Sciatic nerve (tissue), 2 donors: ENCODE results near the gene NCS1. TPM values are rescaled to one million over a fixed set of nuclear protein-coding genes. Genes with fewer than 3 reads are reported as not detected.

Experiments used
- ATAC-seq: fragments of 200-7000 bp; cut with Tn5 transposase; one replicate; pipeline ENCODE4 v1.9.1; 2020; ENCODE audit warnings: mild to moderate bottlenecking, moderate library complexity
- DNase-seq: peaks from one replicate; pipeline ENCODE4 v3.0.0-alpha.2; 2020; ENCODE audit warnings: low spot score
- intact Hi-C: fragments of 100-400 bp; cut with DNase I; formaldehyde crosslinking; loops from one replicate; pipeline ENCODE4 v1.14.2; 2022
- total RNA-seq: library from RNA; stranded (reverse); fragmentation: NEBNext Ultra II Directional; extraction: Animal tissue kit (Norgen Biotek cat#: 25700); gene quantifications from one replicate; pipeline ENCODE4 v1.2.1, GENCODE V29; 2021
- donor health status: DM: no; HTN: no; CAD: no.
- donor health status: DM: no; HTN: no; CAD: no.

NCS1 gene
- total RNA-seq, 1 donor from 2014 or later = 11.7 TPM

DNA sequence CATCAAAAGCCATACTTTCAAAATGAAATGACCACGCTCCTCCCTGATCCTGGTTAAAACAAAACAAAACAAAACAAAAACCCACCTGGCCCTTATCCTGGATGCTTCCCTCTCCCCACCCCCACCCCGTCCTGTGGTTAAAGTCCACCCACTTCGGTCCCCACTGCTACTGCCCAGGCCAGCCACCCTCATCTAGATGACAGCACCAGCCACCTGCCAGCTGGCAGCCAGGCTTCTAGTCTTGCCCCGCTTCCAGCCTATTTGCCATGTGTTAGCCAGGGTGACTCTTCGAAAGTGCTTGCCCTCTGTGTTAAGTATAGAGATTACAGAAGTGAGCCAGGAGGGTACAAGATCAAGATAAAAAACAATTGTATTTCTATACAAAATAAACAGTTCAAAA, 27.5 kb upstream of the NCS1 start:
- no peak for ATAC-seq
- intact Hi-C loops = no loop called here
- no peak for DNase-seq

GRCh38 chr9:130145658-130146057, 26.5 kb upstream of the NCS1 start:
- ATAC-seq (no peak), DNase-seq (no peak)
- intact Hi-C loops = no loop called here

DNA sequence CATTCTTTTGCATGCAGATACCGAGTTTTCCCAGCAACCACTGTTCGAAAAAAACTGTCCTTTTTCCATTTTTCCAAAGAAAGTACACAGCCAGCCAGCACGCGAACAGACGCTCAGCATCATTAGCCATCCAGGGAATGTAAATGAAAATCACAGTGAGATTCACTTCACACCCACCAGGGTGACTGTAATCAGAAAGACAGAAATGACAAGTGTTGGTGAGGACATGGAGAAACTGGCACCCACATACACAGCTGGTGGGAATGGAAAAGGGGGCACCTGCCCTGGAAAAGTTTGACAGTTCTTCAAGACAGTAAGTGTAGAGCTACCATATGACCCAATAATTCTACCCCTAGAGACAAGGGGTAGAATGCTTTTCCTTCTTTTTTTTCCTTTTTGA, 25.0 kb upstream of the NCS1 start:
- no peak for DNase-seq
- intact Hi-C loops = no loop called here
- no peak for ATAC-seq

DNA sequence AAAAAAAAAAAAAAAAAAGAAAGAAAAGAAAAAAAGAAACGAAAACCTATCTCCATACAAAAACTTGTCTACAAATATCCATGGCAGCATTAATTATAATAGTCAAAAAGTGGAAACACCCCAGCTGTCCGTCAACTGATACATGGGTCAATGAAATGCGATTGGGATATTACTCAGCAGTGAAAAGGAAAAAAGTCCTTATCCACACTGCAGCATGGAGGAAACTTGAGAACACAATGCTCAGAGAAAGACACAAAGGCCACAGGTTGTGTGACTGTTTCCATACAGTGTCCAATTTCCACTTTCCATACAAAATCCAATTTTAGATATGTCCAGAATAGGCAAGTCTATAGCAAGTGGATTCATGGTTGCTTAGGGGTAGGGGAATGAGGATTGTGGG, 24.3 kb upstream of the NCS1 start:
- DNase-seq = no peak
- intact Hi-C loops = no loop called here
- no peak for ATAC-seq

DNA sequence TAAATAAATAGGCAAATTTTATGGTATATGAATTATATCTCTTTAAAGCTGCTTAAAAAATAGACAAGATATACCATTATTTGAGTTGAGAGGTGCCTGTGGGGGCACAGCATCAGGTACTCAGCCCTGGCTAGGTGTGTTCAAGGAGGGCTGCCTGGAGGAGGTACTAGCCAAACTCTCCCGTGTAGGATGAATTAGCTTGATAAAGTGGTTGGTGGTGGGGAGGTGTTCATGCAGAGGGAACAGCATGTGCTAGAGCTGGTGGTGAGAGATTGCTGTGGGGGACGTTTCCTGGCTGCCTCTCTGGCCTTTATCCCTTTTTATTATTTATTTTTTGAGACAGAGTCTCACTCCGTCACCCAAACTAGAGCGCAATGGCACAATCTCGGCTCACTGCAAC, 23.2 kb upstream of the NCS1 start:
- ATAC-seq (no peak), DNase-seq (no peak)
- intact Hi-C loops = no loop called here

DNA sequence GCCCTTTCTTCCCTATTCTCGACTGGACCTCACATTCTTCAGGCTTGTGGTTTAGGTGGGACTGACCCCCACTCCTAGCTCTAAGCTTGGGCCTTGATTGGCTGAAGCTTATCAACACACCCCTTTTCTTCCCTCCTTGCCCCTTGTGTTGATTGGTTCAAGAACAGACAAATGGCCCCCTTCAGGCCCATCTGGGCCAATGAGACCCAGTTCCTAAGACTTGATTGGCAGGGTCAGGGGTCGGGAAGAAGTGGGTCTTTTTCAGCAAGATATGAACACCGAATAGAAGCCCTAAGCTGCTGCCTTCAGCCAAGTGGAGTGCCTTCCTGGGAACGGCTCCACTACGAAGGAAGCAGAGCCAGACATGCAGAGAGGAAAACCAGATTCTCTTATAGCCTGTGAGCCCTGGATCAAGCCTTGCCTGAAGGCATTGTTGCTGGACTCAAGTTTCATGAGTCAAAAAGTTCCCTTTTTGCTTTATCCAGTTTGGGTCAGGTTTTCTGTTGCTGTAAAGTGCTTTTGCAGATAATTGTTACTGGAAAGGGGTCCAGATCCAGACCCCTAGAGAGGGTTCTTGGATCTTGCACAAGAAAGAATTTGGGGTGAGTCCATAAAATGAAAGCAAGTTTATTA, 22.4 kb upstream of the NCS1 start:
- ATAC-seq = no peak
- intact Hi-C loops = no loop called here
- no peak for DNase-seq

- intact Hi-C loops = no loop called here
- ATAC-seq (no peak), DNase-seq (no peak)
These were observed 21.3 kb upstream of the NCS1 start for GRCh38 chr9:130150779-130151382.

DNA sequence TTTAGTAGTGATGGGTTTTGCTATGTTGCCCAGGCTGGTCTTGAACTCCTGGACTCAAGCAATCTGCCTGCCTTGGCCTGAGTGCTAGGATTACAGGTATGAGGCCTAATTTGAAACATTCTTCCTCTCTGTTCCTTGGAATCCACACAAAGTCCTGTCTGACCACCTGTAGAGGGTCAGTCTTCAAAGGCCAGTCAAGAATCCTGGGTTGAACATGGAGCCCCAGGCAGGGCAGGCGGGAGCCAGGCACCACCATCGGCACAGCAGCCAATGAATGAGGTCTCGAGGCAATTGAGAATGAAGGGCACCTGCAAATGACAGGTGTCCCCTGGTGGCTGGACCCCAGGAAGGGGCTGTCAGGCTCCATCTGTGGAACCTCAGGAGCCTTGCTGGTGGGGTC, 17.4 kb upstream of the NCS1 start:
- DNase-seq (no peak), ATAC-seq (no peak)
- intact Hi-C loops = no loop called here

- intact Hi-C loops = no loop called here
- DNase-seq (no peak), ATAC-seq (no peak)
These were observed 16.6 kb upstream of the NCS1 start for GRCh38 chr9:130155647-130156046.

DNA sequence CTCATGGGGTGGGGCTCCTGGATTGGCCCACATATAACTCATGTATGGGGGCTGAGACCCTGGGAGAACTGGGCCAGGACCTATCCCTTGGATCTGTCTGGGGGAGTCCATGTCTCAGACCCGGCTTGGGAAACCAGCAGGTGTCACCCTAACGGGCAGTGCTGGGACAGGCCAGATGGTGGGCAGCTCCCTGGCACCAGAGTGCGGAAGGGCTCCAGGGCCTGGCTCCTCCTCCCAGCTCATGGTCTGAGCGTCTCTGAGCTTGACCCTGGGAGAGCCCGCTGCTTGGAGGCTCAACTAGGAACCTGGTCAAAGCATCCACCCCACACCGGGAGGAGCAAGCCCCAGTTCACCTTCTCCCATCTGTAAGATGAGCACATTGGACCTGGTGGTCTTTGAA, 15.5 kb upstream of the NCS1 start:
- ATAC-seq (peak; percentile 66), DNase-seq (no peak)
- intact Hi-C loops = no loop called here

- DNase-seq (no peak), ATAC-seq (no peak)
- intact Hi-C loops = no loop called here
These were observed 15.1 kb upstream of the NCS1 start for GRCh38 chr9:130157079-130157478.

DNA sequence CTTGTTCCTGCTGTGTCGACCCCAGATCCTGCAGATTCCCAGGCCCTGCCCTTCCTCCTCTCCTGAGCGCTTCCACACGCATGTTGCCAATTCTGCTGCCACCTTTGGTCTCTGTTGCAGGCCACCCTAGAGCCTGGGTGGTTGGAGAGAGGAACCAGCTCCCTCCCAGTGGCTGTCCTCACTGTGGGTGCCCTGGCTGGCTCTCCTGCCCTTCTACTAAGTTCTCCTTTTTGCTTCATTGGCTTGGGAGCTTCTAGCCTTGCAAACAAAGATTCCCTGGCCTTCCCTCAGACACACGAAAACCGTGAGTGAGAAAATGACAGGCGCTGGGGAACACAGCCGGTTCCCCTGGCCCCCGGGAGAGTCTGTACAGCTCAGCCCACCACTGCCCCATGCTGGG, 14.2 kb upstream of the NCS1 start:
- intact Hi-C loops = no loop called here
- DNase-seq (no peak), ATAC-seq (no peak)

DNA sequence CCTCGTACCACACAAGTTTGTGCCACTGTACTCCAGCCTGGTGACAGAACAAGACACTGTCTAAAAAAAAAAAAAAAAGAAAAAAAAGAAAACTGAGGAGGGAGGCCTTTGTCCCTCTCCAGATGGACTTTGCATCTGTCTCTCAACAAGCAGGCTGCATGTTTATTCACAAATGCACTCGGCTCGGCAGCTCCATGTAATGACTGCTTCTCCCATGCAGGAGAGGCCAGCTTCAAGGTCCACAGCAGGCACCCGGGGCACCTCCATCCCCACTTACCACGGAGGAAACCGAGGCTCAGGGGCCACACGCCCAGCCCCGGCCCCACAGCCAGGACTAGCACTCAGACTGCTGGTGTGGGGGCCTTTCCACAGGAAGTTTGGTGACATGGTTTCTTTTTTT, 13.1 kb upstream of the NCS1 start:
- intact Hi-C loops = no loop called here
- ATAC-seq (no peak), DNase-seq (no peak)

GRCh38 chr9:130159915-130160670, 12.1 kb upstream of the NCS1 start:
- ATAC-seq (no peak), DNase-seq (no peak)
- intact Hi-C loops = no loop called here

GRCh38 chr9:130160862-130161470, 11.2 kb upstream of the NCS1 start:
- ATAC-seq (no peak), DNase-seq (no peak)
- intact Hi-C loops = no loop called here

GRCh38 chr9:130165579-130165978, 6.6 kb upstream of the NCS1 start:
- DNase-seq = no peak
- ATAC-seq = no peak
- intact Hi-C loops = no loop called here

- intact Hi-C loops = no loop called here
- DNase-seq = no peak
- no peak for ATAC-seq
These were observed 5.8 kb upstream of the NCS1 start for GRCh38 chr9:130166399-130166798.

GRCh38 chr9:130167927-130168326, 4.3 kb upstream of the NCS1 start:
- no peak for ATAC-seq
- no peak for DNase-seq
- intact Hi-C loops = no loop called here

GRCh38 chr9:130171226-130172148, 717 bp upstream of the NCS1 start:
- no peak for DNase-seq
- intact Hi-C loops = no loop called here
- ATAC-seq = no peak
